Kidney epithelial cell (primary cell): ENCODE measurements around the gene GLRB. TPM values are rescaled to one million over a fixed set of nuclear protein-coding genes. Genes with fewer than 3 reads are reported as not detected.

Experiments
- DNase-seq: peaks from one replicate; pipeline ENCODE4 v3.0.0-alpha.2; 2010; ENCODE audit warnings: low read depth
- H3K27me3 ChIP-seq: 2 replicates; pipeline ENCODE4 v1.6.0; 2011; ENCODE audit warnings: low read length; ENCODE audit not compliant: control insufficient read depth, insufficient read depth
- H3K36me3 ChIP-seq: 2 replicates; pipeline ENCODE4 v1.5.1; 2011; ENCODE audit warnings: low read length; ENCODE audit not compliant: control insufficient read depth, insufficient read depth
- H3K4me3 ChIP-seq: 2 replicates; pipeline ENCODE4 v1.5.1; 2011; ENCODE audit warnings: low read depth, mild to moderate bottlenecking, control low read depth, low read length
- total RNA-seq: library from RNA; depleted of rRNA; stranded (reverse); fragments of >200 nt; gene quantifications from 2 replicates; pipeline ENCODE4 v1.2.3, GENCODE V29; 2015
- TF ChIP-seq, protein P1 (sequence below): IDR thresholded peaks from 2 replicates; pipeline ENCODE4 v1.5.1; 2011; ENCODE audit warnings: mild to moderate bottlenecking, moderate library complexity, low read length, control low read depth, inconsistent platforms; ENCODE audit not compliant: insufficient read depth, poor library complexity, severe bottlenecking

GLRB gene
- total RNA-seq, 1 donor from 2014 or later: 5.9 TPM

GRCh38 chr4:157128395-157128794 is 52.4 kb downstream of the GLRB start:
- TF ChIP-seq, protein P1, sequence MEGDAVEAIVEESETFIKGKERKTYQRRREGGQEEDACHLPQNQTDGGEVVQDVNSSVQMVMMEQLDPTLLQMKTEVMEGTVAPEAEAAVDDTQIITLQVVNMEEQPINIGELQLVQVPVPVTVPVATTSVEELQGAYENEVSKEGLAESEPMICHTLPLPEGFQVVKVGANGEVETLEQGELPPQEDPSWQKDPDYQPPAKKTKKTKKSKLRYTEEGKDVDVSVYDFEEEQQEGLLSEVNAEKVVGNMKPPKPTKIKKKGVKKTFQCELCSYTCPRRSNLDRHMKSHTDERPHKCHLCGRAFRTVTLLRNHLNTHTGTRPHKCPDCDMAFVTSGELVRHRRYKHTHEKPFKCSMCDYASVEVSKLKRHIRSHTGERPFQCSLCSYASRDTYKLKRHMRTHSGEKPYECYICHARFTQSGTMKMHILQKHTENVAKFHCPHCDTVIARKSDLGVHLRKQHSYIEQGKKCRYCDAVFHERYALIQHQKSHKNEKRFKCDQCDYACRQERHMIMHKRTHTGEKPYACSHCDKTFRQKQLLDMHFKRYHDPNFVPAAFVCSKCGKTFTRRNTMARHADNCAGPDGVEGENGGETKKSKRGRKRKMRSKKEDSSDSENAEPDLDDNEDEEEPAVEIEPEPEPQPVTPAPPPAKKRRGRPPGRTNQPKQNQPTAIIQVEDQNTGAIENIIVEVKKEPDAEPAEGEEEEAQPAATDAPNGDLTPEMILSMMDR: peak; percentile 65
- Histone ChIP-seq H3K27me3 (no peaks in the 10 kb centered on the region), H3K4me3 (no peak overlapping the region), H3K36me3 (no peaks in the 10 kb centered on the region)
- no peak for DNase-seq

DNA sequence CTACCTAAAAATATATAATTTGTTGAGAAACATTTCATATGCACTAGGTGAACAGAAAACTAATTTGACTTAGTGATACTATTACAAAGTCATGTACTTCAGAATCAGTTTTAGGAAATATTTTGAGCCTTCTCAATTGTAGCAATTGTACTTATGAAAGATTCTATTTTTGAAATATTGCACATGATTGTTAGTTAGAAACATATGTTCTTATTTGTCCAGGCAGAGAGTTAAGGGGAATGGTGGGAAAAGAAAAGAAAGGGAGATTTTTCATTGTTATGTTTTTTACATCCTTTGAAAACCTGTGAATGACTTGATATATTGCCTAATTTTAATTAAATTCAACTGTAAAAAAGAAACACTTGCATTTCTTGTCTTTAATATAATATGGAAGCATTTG is 66.0 kb downstream of the GLRB start:
- no peak for DNase-seq
- Histone ChIP-seq H3K4me3 (no peak overlapping the region), H3K27me3 (no peaks in the 10 kb centered on the region), H3K36me3 (no peaks in the 10 kb centered on the region)
- TF ChIP-seq, protein P1: no peak

- Histone ChIP-seq H3K4me3 (no peak overlapping the region), H3K27me3 (no peaks in the 10 kb centered on the region), H3K36me3 (no peaks in the 10 kb centered on the region)
- no peak for DNase-seq
- TF ChIP-seq, protein P1: no peak
Measured at GRCh38 chr4:157143369-157143768, 67.4 kb downstream of the GLRB start.

GRCh38 chr4:157151711-157152110 is 75.8 kb downstream of the GLRB start:
- Histone ChIP-seq H3K36me3 (no peaks in the 10 kb centered on the region), H3K27me3 (no peaks in the 10 kb centered on the region), H3K4me3 (no peak overlapping the region)
- no peak for DNase-seq
- TF ChIP-seq, protein P1: no peak

GRCh38 chr4:157165935-157166610 is 90.1 kb downstream of the GLRB start:
- TF ChIP-seq, protein P1: no peak
- H3K27me3 ChIP-seq: no peaks in the 10 kb centered on the region
- H3K4me3 ChIP-seq: no peak overlapping the region
- no peak for DNase-seq
- no peaks in the 10 kb centered on the region for H3K36me3 ChIP-seq

DNA sequence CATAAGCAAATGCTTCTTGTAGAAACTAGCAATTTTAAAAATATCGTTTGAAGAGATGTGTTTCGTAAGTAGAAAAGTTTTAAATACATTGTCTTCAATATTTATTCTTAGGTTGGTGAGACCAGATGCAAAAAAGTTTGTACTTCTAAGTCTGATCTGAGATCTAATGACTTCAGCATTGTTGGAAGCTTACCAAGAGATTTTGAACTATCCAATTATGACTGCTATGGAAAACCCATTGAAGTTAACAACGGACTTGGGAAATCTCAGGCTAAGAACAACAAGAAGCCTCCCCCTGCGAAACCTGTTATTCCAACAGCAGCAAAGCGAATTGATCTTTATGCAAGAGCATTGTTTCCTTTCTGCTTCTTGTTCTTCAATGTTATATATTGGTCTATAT is 94.4 kb downstream of the GLRB start:
- TF ChIP-seq, protein P1: no peak

More for the DNA sequence above, 94.4 kb downstream of the GLRB start:
- Histone ChIP-seq H3K27me3 (no peaks in the 10 kb centered on the region), H3K4me3 (no peak overlapping the region), H3K36me3 (no peaks in the 10 kb centered on the region)
- no peak for DNase-seq
